CD4-positive, alpha-beta T cell treated with Interleukin-4 for 1 hour (primary cell): ENCODE measurements around the gene MYO10.
"Not testable (repeated sequence)": the region's sequence is repeated elsewhere in the genome, so short reads cannot be mapped to it uniquely, and the experiment has no call there.

Experiments
- DNase-seq, 2 donors: peaks; one replicate each; pipeline ENCODE4 v3.0.0-alpha.2; 2020 to 2022

The MYO10 gene

DNA sequence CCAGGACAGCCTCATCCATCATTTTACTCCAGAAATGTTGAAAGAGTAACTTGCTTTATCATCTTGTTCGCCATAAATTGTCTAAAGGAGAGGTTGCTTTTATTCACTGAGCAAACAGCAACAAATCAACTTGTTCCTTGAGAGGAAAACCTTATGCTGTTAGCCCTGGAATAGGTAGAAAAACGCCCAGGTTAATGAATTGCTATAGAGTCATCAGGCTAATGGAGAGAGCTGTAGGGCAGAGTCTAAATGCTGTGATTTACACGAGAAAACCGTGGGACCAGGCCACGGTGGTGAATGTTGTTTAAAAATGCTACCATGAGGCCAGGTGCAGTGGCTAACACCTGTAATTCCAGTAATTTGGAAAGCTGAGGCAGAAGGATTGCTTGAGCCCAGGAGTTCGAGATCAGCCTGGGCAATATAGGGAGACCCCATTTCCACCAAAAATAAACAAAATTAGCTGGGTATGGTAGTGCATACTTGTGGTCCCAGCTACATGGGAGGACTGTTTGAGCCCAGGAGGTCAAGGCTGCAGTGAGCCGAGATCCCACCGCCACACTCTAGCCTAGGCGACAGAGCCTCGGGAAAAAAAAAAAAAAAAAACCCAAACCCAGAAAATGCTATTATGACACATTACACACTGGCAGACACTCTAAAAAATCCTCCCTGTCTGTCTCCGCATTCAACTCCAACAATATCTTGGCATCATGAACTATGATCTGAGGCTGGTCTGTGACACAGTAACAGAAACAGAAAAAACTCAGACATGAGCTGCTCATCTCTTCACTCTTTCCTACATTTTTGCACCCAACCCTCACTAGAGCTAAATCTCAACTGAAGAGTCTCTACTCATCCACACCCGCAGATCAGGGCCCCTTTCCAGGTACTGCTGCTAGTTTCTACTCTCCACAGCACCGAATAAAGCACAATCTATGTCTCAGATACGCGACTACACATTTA lies 200.7 kb downstream of the MYO10 start:
- DNase-seq, result no peak

DNA sequence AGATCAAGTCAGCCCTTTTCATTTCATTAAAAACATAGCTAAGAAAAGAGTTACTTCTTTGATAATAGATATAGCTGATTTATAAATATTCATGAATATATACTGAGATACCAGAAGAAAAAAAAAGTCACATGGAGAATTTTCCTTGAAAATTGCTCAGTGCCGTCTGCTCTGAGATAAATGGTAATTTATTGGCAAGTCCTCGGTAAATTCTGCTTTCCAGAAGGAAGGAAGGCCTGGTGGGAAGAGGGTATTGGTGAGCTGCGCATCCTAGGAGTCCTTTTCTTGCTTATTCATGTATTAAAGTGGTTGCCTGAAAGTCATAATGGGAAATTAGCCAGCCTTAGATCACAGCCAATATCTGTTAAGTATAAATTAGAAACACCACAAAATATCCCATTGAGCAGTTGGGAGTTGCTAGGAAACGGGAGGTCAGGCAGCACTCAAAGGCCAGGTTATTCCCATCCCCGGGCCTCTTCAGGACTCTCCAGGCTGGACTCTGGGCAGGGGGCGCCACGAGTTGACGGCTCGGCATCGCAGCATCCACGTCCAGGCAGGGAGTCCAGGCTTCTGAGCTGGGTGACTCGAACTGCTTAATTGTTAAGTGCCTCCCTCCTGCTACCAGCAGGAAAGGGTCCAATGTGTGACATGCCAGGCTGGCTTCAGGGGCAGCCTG lies 202.6 kb downstream of the MYO10 start:
- no peak for DNase-seq

DNA sequence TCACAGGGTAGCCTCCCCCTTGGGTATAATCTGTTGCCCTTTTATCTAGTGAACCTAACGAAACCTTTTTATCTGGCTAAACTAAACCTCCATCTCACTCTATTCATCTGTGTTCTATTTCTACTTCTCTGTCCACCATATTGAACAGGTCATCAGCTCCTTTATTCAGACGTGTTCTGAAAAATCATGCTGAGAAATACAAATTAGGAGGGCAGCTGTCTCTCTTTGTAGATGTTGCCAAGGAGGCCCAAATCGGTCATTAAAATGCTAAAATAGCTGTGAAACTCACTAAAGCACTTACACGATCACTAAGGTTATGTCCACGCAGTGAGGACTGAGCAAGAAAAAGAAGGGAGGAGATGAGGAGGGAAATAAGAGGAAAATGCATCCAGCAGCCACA lies 203.7 kb downstream of the MYO10 start:
- DNase-seq, result no peak

DNA sequence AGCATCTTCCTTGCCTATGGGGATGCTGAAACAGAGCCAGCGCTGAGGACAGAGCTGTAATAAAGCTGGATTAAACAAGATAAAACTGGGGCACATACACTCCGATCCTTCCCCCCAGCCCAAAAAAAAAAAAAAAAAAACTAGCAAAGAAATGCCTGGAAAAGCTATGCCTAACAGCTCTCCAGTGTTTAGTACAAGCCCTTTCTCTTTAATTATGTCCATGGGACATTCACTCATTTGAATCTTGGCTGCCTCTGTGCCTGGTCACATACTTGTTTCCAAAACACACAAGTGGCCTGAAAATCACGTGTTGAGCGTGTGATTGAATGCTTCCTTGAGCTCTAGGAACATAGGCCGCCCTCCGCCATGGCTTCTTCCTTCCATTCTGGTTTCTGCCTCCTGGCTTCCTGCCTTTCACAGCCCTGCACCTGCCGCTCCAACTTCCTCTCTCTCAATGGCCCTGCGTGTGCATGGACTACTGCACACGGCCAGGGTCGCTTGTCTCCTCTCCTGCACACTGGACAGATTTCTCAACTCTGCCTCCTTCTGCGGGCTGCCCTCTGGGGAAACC lies 208.2 kb downstream of the MYO10 start:
- no peak for DNase-seq

DNA sequence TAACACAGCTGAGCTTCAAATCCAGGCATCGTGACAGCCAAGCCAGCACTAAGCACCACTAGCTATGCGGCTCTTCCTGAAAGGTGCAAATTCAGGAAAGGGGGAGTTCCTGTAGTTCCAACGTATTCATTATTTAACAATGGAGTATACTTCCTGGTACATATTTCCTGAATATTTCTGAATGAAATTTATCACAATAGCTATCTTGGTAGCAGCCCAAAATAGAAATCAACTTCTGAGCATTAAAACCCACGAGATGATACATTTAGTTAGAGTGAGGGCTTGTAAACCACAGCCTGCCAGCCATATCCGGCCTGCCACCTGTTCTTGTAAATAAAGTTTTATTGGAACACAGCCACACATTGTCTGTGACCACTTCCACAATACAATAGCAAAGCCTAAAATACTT lies 209.5 kb downstream of the MYO10 start:
- peak in 1 of 2 donors; percentile 17 for DNase-seq

DNA sequence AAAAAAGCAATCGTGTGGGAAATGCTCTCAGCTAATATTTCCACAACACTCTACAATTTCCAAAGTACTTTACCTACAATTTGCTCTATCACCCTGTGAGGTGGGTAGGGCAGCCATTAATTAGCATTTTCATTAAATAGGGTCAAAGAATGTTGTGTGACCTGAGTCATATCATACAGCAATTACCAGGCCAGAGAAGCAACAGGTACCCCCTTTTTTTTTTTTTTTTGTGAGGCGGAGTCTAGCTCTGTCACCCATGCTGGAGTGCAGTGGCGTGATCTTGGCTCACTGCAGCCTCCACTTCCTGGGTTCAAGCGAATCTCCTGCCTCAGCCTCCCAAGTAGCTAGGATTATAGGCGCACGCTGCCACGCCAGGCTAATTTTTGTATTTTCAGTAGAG lies 210.5 kb downstream of the MYO10 start:
- DNase-seq, result no peak

DNA sequence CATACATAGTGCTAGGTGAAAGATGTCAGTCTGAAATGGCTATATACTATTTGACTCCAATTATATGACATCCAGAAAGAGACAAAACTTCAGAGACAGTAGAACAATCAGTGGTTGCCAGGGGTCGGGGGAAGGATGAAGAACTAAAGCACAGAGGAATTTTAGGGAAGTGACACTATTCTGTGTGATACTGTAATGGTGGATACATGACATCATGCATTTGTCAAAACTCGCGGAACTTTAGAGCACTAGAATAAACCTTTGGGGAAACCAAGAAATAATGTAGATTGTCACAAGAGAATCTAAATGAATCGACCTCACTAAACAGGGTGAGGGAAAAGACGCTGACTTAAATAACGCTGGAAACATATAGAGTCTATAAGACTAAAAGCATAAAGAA lies 212.3 kb downstream of the MYO10 start:
- no peak for DNase-seq

DNA sequence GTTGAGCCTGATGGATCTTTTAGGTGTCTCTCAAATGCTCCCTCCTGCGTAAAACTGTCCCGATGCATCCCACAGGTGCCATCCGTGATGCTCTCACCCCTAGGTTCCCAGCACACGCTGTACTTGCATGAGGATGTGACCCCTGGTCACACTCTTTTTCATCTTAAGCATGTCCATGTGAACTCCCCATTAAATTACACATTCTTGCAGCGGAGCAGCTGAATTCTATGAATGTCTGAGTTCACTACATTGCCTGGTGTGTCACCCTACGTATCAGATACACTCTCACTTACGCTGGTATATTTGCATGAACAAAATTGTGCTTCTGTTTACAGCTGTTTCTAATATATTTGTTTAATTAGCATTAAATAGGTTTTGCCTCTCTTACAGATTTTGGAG lies 214.0 kb downstream of the MYO10 start:
- DNase-seq, result no peak

DNA sequence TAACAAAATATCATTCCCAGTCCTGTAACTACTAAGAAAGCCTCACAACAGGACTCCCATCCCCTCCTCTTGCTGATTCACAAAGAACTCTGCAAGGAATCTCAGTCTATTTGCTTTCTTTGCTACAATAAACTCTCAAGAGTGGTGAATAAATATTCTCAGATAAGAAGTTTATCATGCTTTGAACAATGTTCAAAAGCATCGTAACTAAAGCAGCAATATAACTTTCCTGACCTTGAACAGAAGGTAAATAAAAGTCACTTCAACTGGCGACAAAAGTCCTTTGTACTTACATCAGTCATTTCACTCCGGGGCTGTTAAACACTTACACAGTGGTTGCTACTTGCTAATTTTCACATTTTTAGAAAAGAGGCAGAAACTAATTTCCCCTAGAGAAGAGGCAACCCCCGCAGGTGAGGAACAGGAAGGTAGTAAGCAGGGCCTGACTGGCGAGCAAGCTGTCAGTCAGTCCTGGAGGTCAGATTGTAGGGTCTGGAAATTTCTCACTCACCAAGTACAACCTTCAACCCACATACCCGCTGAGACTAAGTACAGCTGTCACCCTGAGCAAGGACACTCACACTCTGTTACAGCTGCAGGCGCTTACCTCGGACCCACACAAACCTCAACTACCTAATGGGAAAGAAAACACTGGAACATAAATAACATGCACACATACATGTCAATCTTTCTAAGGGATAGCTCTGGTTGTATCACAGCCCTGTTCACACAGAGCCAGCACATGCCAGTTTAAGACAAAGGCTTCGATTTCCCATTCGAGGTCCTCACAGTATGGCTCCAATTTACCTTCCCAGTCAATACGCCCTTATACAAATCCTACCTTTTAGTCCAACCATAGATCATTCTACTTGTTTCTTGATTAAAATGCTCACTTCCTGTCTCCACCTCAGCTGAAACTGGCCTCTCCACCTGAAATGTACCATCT lies 214.7 kb downstream of the MYO10 start:
- no peak for DNase-seq

DNA sequence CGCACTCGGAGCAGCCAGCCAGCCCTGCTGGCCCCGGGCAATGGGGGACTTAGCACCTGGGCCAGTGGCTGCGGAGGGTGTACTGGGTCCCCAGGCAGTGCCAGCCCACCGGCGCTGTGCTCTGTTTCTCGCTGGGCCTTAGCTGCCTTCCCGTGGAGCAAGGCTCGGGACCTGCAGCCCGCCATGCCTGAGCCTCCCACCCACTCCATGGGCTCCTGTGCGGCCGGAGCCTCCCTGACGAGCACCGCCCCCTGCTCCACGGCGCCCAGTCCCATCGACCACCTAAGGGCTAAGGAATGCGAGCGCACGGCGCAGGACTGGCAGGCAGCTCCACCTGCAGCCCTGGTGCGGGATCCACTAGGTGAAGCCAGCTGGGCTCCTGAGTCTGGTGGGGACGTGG lies 218.1 kb downstream of the MYO10 start:
- DNase-seq, result not testable (repeated sequence)

- DNase-seq, result no peak
Observed at GRCh38 chr5:16713386-16713928, 222.6 kb downstream of the MYO10 start.

DNA sequence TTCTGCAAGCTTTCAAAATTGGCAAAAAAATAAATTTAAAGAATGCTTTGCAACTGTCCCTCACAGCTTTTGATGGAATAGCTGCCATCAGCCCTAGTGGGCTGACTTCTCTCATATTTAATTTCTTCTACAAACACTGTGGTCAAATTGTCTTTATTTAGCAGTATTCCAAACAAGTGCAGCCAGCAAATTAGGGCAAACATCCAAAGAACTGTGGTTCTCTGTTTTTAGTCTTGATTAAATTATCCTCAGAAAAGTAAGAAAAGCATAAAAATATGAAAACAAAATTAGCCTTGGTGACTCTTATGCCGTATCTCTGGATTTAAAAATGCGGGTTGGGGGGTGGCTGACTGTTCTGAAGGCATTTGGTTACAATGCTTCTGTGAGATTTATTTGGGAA lies 223.5 kb downstream of the MYO10 start:
- no peak for DNase-seq

- no peak for DNase-seq
Observed at GRCh38 chr5:16712178-16712577, 223.9 kb downstream of the MYO10 start.

DNA sequence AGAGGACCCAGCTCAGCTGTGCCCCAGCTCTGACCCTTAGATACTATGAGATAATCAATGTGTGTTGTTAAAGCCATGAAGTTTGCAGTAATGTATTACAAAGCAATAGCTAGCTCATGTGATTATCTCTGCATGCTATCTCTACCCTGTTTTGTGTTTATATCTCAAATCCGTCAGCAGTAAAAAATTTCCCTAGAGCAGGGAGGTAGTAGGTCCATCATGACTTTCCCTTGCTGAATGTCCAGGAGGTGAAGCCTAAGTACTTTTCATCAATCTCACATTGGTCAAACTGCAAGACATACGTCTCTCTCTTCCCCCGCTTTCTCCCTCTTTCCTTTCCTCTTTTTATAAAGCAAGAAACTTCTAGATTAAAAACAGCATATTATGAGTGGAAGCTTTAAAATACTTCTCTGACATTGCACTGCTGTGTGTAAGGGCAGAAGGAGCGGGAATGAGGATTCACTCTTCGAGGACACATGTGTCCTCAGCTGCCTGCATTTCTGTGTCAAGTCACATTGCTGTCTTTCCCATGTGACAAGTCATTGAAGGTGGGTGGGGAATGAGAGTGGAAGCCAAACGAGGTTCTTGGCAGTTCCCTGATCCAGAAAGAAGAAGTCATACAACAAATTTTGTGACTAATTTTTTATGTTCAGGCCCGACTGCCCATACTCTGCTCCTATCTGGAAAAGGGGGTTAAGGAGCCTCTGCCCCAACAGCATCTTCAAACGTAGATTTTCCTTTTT lies 226.2 kb downstream of the MYO10 start:
- no peak for DNase-seq

- no peak for DNase-seq
Observed at GRCh38 chr5:16707869-16708192, 228.3 kb downstream of the MYO10 start.

GRCh38 chr5:16707168-16707868 lies 228.8 kb downstream of the MYO10 start:
- no peak for DNase-seq

DNA sequence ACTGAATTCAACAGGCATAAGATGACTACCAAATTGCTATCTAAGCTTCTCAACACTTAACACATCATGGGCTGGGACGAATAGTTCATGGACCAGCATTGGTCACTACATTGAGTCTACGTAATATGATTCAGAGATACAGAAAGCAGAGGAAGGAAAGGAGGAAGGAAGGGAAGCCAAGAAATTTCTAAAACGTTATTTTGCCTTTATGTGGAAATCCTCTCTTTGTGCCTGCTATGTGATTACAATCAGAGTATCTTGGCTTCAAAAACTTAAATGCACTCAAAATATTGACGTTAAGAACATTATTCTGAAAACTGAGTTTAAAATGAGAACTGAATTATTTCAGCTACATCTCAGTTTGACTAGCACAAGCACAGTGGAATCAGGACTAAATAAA lies 231.1 kb downstream of the MYO10 start:
- no peak for DNase-seq

DNA sequence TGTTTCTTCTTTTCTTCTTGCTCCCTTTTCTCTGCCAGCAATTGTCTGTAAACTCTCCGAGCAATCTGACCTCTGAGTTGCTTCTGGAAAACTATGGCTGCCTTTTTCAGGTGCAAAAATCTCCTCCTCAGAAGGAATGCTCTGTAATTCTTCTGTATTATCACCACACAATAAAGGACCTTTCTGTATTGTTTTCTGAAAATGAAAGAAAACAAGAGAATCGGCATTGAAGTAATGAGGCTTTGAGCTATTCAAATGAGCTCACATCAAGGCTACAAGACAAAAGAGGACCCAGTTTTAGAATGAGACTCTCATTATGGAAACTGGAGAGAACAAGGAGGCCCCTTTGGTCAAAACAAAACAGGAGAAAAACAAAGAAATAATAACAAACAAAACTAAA lies 233.1 kb downstream of the MYO10 start:
- DNase-seq, result no peak

GRCh38 chr5:16701134-16702099 lies 234.7 kb downstream of the MYO10 start:
- no peak for DNase-seq

GRCh38 chr5:16700081-16700480 lies 236.0 kb downstream of the MYO10 start:
- DNase-seq, result no peak
